GM03348 (cell line): ENCODE measurements around the gene KIF16B.

Source experiments
- DNase-seq: peaks from one replicate; pipeline ENCODE4 v3.0.0; 2012; ENCODE audit warnings: low spot score

KIF16B gene

GRCh38 chr20:16295534-16295933 is 277.7 kb downstream of the KIF16B start:
- DNase-seq = no peak

GRCh38 chr20:16293590-16293989 is 279.7 kb downstream of the KIF16B start:
- no peak for DNase-seq

- DNase-seq = no peak
Measured at GRCh38 chr20:16292226-16292880, 280.9 kb downstream of the KIF16B start.

GRCh38 chr20:16290358-16290757 is 282.9 kb downstream of the KIF16B start:
- DNase-seq = no peak

- no peak for DNase-seq
Measured at GRCh38 chr20:16287776-16288175, 285.5 kb downstream of the KIF16B start.

GRCh38 chr20:16286601-16287000 is 286.6 kb downstream of the KIF16B start:
- no peak for DNase-seq

GRCh38 chr20:16284385-16285100 is 288.7 kb downstream of the KIF16B start:
- DNase-seq = no peak

- DNase-seq = no peak
Measured at GRCh38 chr20:16283978-16284377, 289.3 kb downstream of the KIF16B start.

GRCh38 chr20:16283307-16283706 is 289.9 kb downstream of the KIF16B start:
- no peak for DNase-seq

GRCh38 chr20:16280219-16280618 is 293.0 kb downstream of the KIF16B start:
- no peak for DNase-seq

- DNase-seq = no peak
Measured at GRCh38 chr20:16279320-16279719, 293.9 kb downstream of the KIF16B start.

- DNase-seq = no peak
Measured at GRCh38 chr20:16273812-16274555, 299.3 kb downstream of the KIF16B start.

GRCh38 chr20:16272780-16273360 is 300.4 kb downstream of the KIF16B start:
- DNase-seq = no peak

- no peak for DNase-seq
Measured at GRCh38 chr20:16271450-16271849, 301.8 kb downstream of the KIF16B start.

- DNase-seq = no peak
Measured at GRCh38 chr20:16270989-16271388, 302.3 kb downstream of the KIF16B start.

GRCh38 chr20:16270314-16270931 is 302.8 kb downstream of the KIF16B start:
- DNase-seq = no peak

- no peak for DNase-seq
Measured at GRCh38 chr20:16267526-16267925, 305.7 kb downstream of the KIF16B start.

GRCh38 chr20:16265334-16265733 is 307.9 kb downstream of the KIF16B start:
- no peak for DNase-seq

- DNase-seq = no peak
Measured at GRCh38 chr20:16263582-16263981, 309.7 kb downstream of the KIF16B start.

- no peak for DNase-seq
Measured at GRCh38 chr20:16262594-16262993, 310.7 kb downstream of the KIF16B start.

- no peak for DNase-seq
Measured at GRCh38 chr20:16261733-16262273, 311.4 kb downstream of the KIF16B start.

GRCh38 chr20:16260911-16261310 is 312.3 kb downstream of the KIF16B start:
- peak; percentile 52 for DNase-seq
